CD14-positive monocyte (primary cell): ENCODE data around the gene GCKR. TPM values are rescaled to one million over a fixed set of nuclear protein-coding genes. Genes with fewer than 3 reads are reported as not detected.

Experiments
- DNase-seq, 3 donors: peaks; one replicate each; pipeline ENCODE4 v3.0.0-alpha.2; 2011 to 2022
- H2AFZ ChIP-seq: 2 replicates; pipeline ENCODE4 v1.6.0; 2012; ENCODE audit warnings: mild to moderate bottlenecking, low read depth, low read length, inconsistent platforms; ENCODE audit not compliant: insufficient read depth, poor library complexity, severe bottlenecking
- H3K27ac ChIP-seq, 2 donors: 1 replicate in 1 of 2; 2 replicates in 1 of 2; pipeline ENCODE4 v1.5.1; 2012 to 2013; ENCODE audit warnings: low read length in 2 of 2, control low read depth in 1 of 2, inconsistent platforms in 1 of 2, low read depth in 1 of 2, mild to moderate bottlenecking in 1 of 2
- H3K27me3 ChIP-seq, 2 donors: one replicate each; pipeline versions ENCODE4 v1.6.0 to v1.6.1; 2011 to 2013; ENCODE audit warnings: low read length in 2 of 2; ENCODE audit not compliant: control insufficient read depth in 2 of 2, insufficient read depth in 2 of 2
- H3K36me3 ChIP-seq, 2 donors: replicated peaks in 1 of 2; 1 replicate in 1 of 2; 2 replicates in 1 of 2; pipeline versions ENCODE4 v1.5.1 to v1.6.1; 2012 to 2013; ENCODE audit warnings: low read length in 2 of 2, control low read depth in 1 of 2, inconsistent platforms in 1 of 2, mild to moderate bottlenecking in 1 of 2; ENCODE audit not compliant: insufficient read depth in 2 of 2, control insufficient read depth in 1 of 2
- H3K4me1 ChIP-seq, 2 donors: 1 replicate in 1 of 2; 2 replicates in 1 of 2; pipeline versions ENCODE4 v1.5.1 to v1.6.1; 2012 to 2013; ENCODE audit warnings: low read length in 2 of 2, control low read depth in 1 of 2, inconsistent platforms in 1 of 2, mild to moderate bottlenecking in 1 of 2, moderate library complexity in 1 of 2; ENCODE audit not compliant: insufficient read depth in 2 of 2, control insufficient read depth in 1 of 2
- H3K4me2 ChIP-seq: replicated peaks from 2 replicates; pipeline ENCODE3; 2012; ENCODE audit warnings: low read length, moderate library complexity, mild to moderate bottlenecking; ENCODE audit not compliant: poor library complexity, severe bottlenecking; ENCODE audit errors: extremely low read depth
- H3K4me3 ChIP-seq, 3 experiments: fragments of 200-600 bp in 1 of 3; sonication (generic) in 1 of 3; replicated peaks in 1 of 3; 1 replicate in 2 of 3; 2 replicates in 1 of 3; pipeline ENCODE4 v1.5.1; 2011 to 2013; ENCODE audit warnings: low read length in 3 of 3, mild to moderate bottlenecking in 3 of 3, control low read depth in 2 of 3, low read depth in 2 of 3, inconsistent platforms in 1 of 3, moderate library complexity in 1 of 3
- H3K79me2 ChIP-seq: 2 replicates; pipeline ENCODE4 v1.6.0; 2012; ENCODE audit warnings: mild to moderate bottlenecking, control low read depth, inconsistent platforms, low read length, moderate library complexity; ENCODE audit not compliant: insufficient read depth
- H3K9ac ChIP-seq: 2 replicates; pipeline ENCODE4 v1.6.0; 2017; ENCODE audit warnings: low read length, mild to moderate bottlenecking; ENCODE audit not compliant: insufficient read depth, poor library complexity, severe bottlenecking
- H3K9me3 ChIP-seq, 2 donors: replicated peaks in 1 of 2; 1 replicate in 1 of 2; 2 replicates in 1 of 2; pipeline versions ENCODE4 v1.5.1 to v1.6.1; 2012 to 2013; ENCODE audit warnings: low read length in 2 of 2, control low read depth in 1 of 2; ENCODE audit not compliant: control insufficient read depth in 1 of 2, insufficient read depth in 1 of 2
- H4K20me1 ChIP-seq: 2 replicates; pipeline ENCODE4 v1.6.0; 2012; ENCODE audit warnings: mild to moderate bottlenecking, low read length, control low read depth, moderate library complexity; ENCODE audit not compliant: insufficient read depth
- H3K27ac Mint-ChIP-seq, 7 donors: one replicate each; pipeline ENCODE4 v1.8.0; 2020; ENCODE audit warnings: mild to moderate bottlenecking in 7 of 7, mixed read lengths in 7 of 7, moderate library complexity in 6 of 7, inconsistent platforms in 2 of 7
- H3K27me3 Mint-ChIP-seq, 3 donors: one replicate each; pipeline ENCODE4 v1.8.0; 2021 to 2022; ENCODE audit warnings: low read depth in 3 of 3, mild to moderate bottlenecking in 3 of 3, mixed read lengths in 3 of 3, moderate library complexity in 3 of 3, inconsistent platforms in 1 of 3
- H3K36me3 Mint-ChIP-seq, 2 donors: one replicate each; pipeline ENCODE4 v1.8.0; 2020; ENCODE audit warnings: mixed read lengths in 2 of 2, inconsistent platforms in 1 of 2, mild to moderate bottlenecking in 1 of 2
- H3K4me1 Mint-ChIP-seq: one replicate; pipeline ENCODE4 v1.8.0; 2020; ENCODE audit warnings: mild to moderate bottlenecking, mixed read lengths
- H3K4me3 Mint-ChIP-seq, 2 donors: one replicate each; pipeline ENCODE4 v1.8.0; 2020; ENCODE audit warnings: mild to moderate bottlenecking in 2 of 2, mixed read lengths in 2 of 2, moderate library complexity in 1 of 2
- H3K9me3 Mint-ChIP-seq, 7 donors: one replicate each; pipeline ENCODE4 v1.8.0; 2020 to 2022; ENCODE audit warnings: mixed read lengths in 7 of 7, mild to moderate bottlenecking in 6 of 7, moderate library complexity in 6 of 7, inconsistent platforms in 2 of 7
- CTCF ChIP-seq: fragments of 200-600 bp; IDR thresholded peaks from one replicate; pipeline ENCODE4 v1.8.0; 2022; ENCODE audit warnings: antibody characterized with exemption, mild to moderate bottlenecking
- WGBS: methylation state at CpG from one replicate; pipeline ENCODE4 v1.1.5; 2013; ENCODE audit warnings: missing lambda C conversion rate; ENCODE audit not compliant: insufficient coverage; 5-methylcytosine and 5-hydroxymethylcytosine counted together
- intact Hi-C, 2 donors: fragments of 100-400 bp; cut with micrococcal nuclease; formaldehyde crosslinking; loops; one replicate each; pipeline versions ENCODE4 v1.15.0 to v1.15.1; 2023
- polyA plus RNA-seq, 3 donors: library from polyadenylated mRNA; depleted of rRNA in 1 of 3; unstranded in 2 of 3; stranded (reverse) in 1 of 3; fragments of 300-500 nt in 2 of 3; fragments of >200 nt in 1 of 3; fragmentation: Illumina TruSeq in 2 of 3; gene quantifications; 1 replicate in 2 of 3; 2 replicates in 1 of 3; pipeline ENCODE4 v1.2.3, GENCODE V29; 2012 to 2021
- small RNA-seq: library from RNA; depleted of rRNA; stranded (forward); fragments of <200 nt; gene quantifications from one replicate; pipeline ENCODE3, GENCODE V24; 2012; ENCODE audit warnings: low read depth; ENCODE audit not compliant: insufficient read length

The GCKR gene
- polyA plus RNA-seq, 3 donors: not detected

- no peak overlapping the region for H3K4me2 ChIP-seq
- no peaks in the 10 kb centered on the region for H3K36me3 ChIP-seq
- no peak overlapping the region for H3K9ac ChIP-seq
- Mint-ChIP-seq H3K36me3 (no peaks in the 10 kb centered on the region), H3K4me3 (no peak overlapping the region), H3K27me3 (peaks cover 0 to 7% (median 5%) of the 10 kb centered on the region in 3 donors), H3K9me3 (peaks cover 0 to 40% (median 21%) of the 10 kb centered on the region in 7 donors), H3K4me1 (no peaks in the 10 kb centered on the region), H3K27ac (no peak overlapping the region)
- 93% methylated on average over 2 of the region's 2 CpGs for WGBS
- DNase-seq: no peak
- H3K4me1 ChIP-seq: no peaks in the 10 kb centered on the region
- no peaks in the 10 kb centered on the region for H3K79me2 ChIP-seq
- no peak overlapping the region for H3K4me3 ChIP-seq
- no peak overlapping the region for H3K27ac ChIP-seq
- no peak for TF ChIP-seq CTCF
- intact Hi-C loops: no loop called here
- H3K27me3 ChIP-seq: peaks cover 8 to 10% of the 10 kb centered on the region in 2 donors
- H2AFZ ChIP-seq: no peak overlapping the region
- peaks cover 15 to 17% of the 10 kb centered on the region in 2 donors for H3K9me3 ChIP-seq
- H4K20me1 ChIP-seq: no peaks in the 10 kb centered on the region
Measured at GRCh38 chr2:27572439-27572838, 75.8 kb downstream of the GCKR start.

GRCh38 chr2:27572998-27573429, 76.4 kb downstream of the GCKR start:
- H3K79me2 ChIP-seq: no peaks in the 10 kb centered on the region
- H3K36me3 Mint-ChIP-seq: no peaks in the 10 kb centered on the region
- H3K27ac ChIP-seq: no peak overlapping the region
- WGBS: 83% methylated on average over 5 of the region's 6 CpGs
- H3K27me3 Mint-ChIP-seq: peaks cover 0 to 5% (median 5%) of the 10 kb centered on the region in 3 donors
- peaks cover 6% of the 10 kb centered on the region in 2 donors for H3K27me3 ChIP-seq
- no peak overlapping the region for H3K4me3 ChIP-seq
- no peak overlapping the region for H3K4me2 ChIP-seq
- H3K27ac Mint-ChIP-seq: no peak overlapping the region
- no peaks in the 10 kb centered on the region for H4K20me1 ChIP-seq
- DNase-seq: no peak
- H3K4me1 ChIP-seq: no peaks in the 10 kb centered on the region
- no peak overlapping the region for H3K9ac ChIP-seq
- peaks cover 21 to 23% of the 10 kb centered on the region in 2 donors for H3K9me3 ChIP-seq
- no peak overlapping the region for H3K4me3 Mint-ChIP-seq
- no peak overlapping the region for H2AFZ ChIP-seq
- H3K4me1 Mint-ChIP-seq: no peaks in the 10 kb centered on the region
- TF ChIP-seq CTCF: no peak
- intact Hi-C loops: no loop called here
- H3K36me3 ChIP-seq: no peaks in the 10 kb centered on the region
- peaks cover 2 to 46% (median 25%) of the 10 kb centered on the region in 7 donors for H3K9me3 Mint-ChIP-seq

Small RNA genes lying within 50 kb of the gene (small RNA-seq; reads per million reads assigned to genes)
- gene RNU6-986P: not detected

Other genes with a start within 250 kb of the GCKR start
- under 1 TPM in 1 of 3 donors, not detected in 2; 0.08 TPM for gene SLC30A3, start 233.8 kb upstream of the GCKR start, polyA plus RNA-seq
- not detected for gene DNAJC5G, start 221.4 kb upstream of the GCKR start, polyA plus RNA-seq
- not detected for gene TRIM54, start 214.4 kb upstream of the GCKR start, polyA plus RNA-seq
- 1 to 10 TPM in 1 of 3 donors, under 1 TPM in 2; 0.39 to 2.2 (median 0.60) TPM for gene UCN, start 188.4 kb upstream of the GCKR start, polyA plus RNA-seq
- gene MPV17, start 173.7 kb upstream of the GCKR start, polyA plus RNA-seq: 100 to 1,000 TPM; 136 to 160 (median 160) TPM
- gene GTF3C2, start 140.1 kb upstream of the GCKR start, polyA plus RNA-seq: 10 to 100 TPM; 34.4 to 70.8 (median 41.7) TPM
- gene EIF2B4, start 126.5 kb upstream of the GCKR start, polyA plus RNA-seq: 10 to 100 TPM; 29.5 to 42.3 (median 39.3) TPM
- 100 to 1,000 TPM in 2 of 3 donors, 10 to 100 TPM in 1; 86.6 to 338 (median 291) TPM for gene SNX17, start 126.2 kb upstream of the GCKR start, polyA plus RNA-seq
- 10 to 100 TPM in 1 of 3 donors, 1 to 10 TPM in 2; 2.4 to 36.8 (median 2.6) TPM for gene ZNF513, start 116.1 kb upstream of the GCKR start, polyA plus RNA-seq
- 10 to 100 TPM; 31.9 to 54.3 (median 47.3) TPM for gene PPM1G, start 87.2 kb upstream of the GCKR start, polyA plus RNA-seq
- 100 to 1,000 TPM in 2 of 3 donors, 10 to 100 TPM in 1; 95.6 to 108 (median 102) TPM for gene NRBP1, start 68.2 kb upstream of the GCKR start, polyA plus RNA-seq
- gene KRTCAP3, start 54.5 kb upstream of the GCKR start, polyA plus RNA-seq: 1 to 10 TPM in 1 of 3 donors, not detected in 2; 2.5 TPM
- 10 to 100 TPM in 1 of 3 donors, 1 to 10 TPM in 2; 1.7 to 12.8 (median 3.6) TPM for gene IFT172, start 7.1 kb upstream of the GCKR start, polyA plus RNA-seq
- not detected for gene FNDC4, start 1.6 kb upstream of the GCKR start, polyA plus RNA-seq
- 10 to 100 TPM in 2 of 3 donors, 1 to 10 TPM in 1; 6.7 to 13.1 (median 12.8) TPM for gene ZNF512, start 86.2 kb downstream of the GCKR start, polyA plus RNA-seq
- gene CCDC121, start 132.2 kb downstream of the GCKR start, polyA plus RNA-seq: under 1 TPM; 0.22 to 0.61 (median 0.53) TPM
- 10 to 100 TPM; 16.1 to 49.8 (median 46.8) TPM for gene GPN1, start 132.2 kb downstream of the GCKR start, polyA plus RNA-seq
- gene SUPT7L, start 166.8 kb downstream of the GCKR start, polyA plus RNA-seq: 10 to 100 TPM; 10.7 to 59.0 (median 12.2) TPM
- gene SLC4A1AP, start 167.1 kb downstream of the GCKR start, polyA plus RNA-seq: 10 to 100 TPM; 12.7 to 24.9 (median 18.3) TPM